ENCODE measurements around the gene PRMT9. TPM values are rescaled to one million over a fixed set of nuclear protein-coding genes. Genes with fewer than 3 reads are reported as not detected.

The PRMT9 gene
- 10 to 100 TPM; 11.5 to 12.0 TPM for total RNA-seq

DNA sequence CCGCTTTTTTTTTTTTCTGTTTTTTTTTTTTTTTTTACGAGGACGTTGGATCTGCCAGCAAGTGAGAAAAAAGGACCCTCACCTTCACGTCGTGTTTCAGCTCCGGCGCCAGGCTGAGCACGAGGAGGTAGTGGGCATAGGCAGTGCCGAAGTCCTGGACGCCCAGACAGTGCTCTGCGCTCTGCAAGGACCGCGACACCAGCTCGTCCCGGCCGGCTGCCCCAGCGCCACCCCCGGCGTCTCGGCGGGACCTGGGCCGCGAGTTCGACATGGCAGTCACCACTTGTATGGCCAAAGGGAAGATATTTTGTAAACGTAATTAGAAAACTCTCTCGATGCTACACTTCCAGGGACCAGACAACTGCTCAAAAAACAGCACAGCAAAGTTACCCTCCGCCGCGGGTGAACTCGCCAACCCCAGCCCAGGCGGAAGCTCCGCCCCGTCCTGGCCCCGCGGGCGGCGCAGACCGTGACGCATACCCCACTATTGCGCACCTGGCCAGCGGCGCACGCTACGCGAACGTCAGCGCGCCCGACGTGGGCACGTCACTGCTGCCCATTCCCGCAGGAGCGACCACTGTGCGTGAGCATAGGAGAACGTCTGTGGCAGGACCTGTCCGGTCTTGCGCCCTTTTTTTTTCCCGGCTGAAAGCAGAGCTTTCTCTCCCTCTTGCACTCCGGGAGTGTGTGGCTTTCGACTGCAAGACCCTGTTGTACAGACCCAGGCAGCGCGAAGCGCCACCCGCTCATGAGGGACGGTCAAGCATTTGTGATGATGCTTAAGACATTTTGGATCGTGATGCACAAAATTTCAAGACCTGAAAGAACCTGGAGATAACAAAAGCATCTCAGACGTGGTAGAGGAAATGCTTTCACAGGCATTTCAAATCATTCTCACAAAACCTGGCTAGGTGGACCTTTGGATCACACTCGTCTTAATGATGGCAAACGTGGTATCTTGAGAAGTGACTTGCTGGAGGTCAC, at the start of gene PRMT9:
TSS of gene PRMT9 (minus strand) at position 447 of the 984 bp plus-strand sequence. CDS start at position 271, 176 bp downstream.
- ChIA-PET CTCF (interaction anchor here (0.6 to 2.8 kb wide), 11 partner anchors 9 to 1301 kb away, joined by 3 to 23 read pairs (median 3); no protein-coding TSS in a partner anchor), POLR2A (no interaction called here)
- Mint-ChIP-seq H3K27me3 (peaks cover 12% of the 10 kb centered on the region), H3K27ac (peak within 1 kb of the TSS; percentile 96), H3K4me1 (peaks cover 36% of the 10 kb centered on the region), H3K9me3 (no peaks in the 10 kb centered on the region), H3K36me3 (ENCODE audit: low read depth) (peaks cover 8% of the 10 kb centered on the region), H3K4me3 (peak within 1 kb of the TSS; percentile 98)
- DNase-seq: peak; percentile 87

- Mint-ChIP-seq H3K27me3 (peaks cover 23% of the 10 kb centered on the region), H3K4me3 (peak overlapping the region; percentile 90), H3K27ac (peak overlapping the region; percentile 89), H3K9me3 (no peaks in the 10 kb centered on the region), H3K36me3 (ENCODE audit: low read depth) (no peaks in the 10 kb centered on the region), H3K4me1 (peaks cover 44% of the 10 kb centered on the region)
- ChIA-PET POLR2A (interaction anchor here (0.7 to 1.1 kb wide), 2 partner anchors 19 to 60 kb away, joined by 3 to 5 read pairs; no protein-coding TSS in a partner anchor), CTCF (interaction anchor here (0.8 to 1.7 kb wide), 9 partner anchors 9 to 134 kb away, joined by 3 to 9 read pairs (median 3); no protein-coding TSS in a partner anchor)
- no peak for DNase-seq
Measured at GRCh38 chr4:147732518-147733235, 48.7 kb upstream of the PRMT9 start.

GRCh38 chr4:147731580-147732517, 47.9 kb upstream of the PRMT9 start, which contains the start of gene ARHGAP10:
Gene ARHGAP10 (plus strand): TSS chr4:147732088. CDS start chr4:147732302, 214 bp downstream.
- Mint-ChIP-seq H3K36me3 (ENCODE audit: low read depth) (no peaks in the 10 kb centered on the region), H3K27ac (peak within 1 kb of the TSS; percentile 91), H3K4me3 (peak within 1 kb of the TSS; percentile 90), H3K4me1 (peaks cover 43% of the 10 kb centered on the region), H3K27me3 (peaks cover 27% of the 10 kb centered on the region), H3K9me3 (no peaks in the 10 kb centered on the region)
- DNase-seq: peak; percentile 57
- CTCF ChIA-PET: interaction anchor here (0.6 to 1.7 kb wide), 11 partner anchors 10 to 135 kb away, joined by 3 to 9 read pairs (median 3); no protein-coding TSS in a partner anchor
- POLR2A ChIA-PET: interaction anchor here (0.7 to 1.1 kb wide), 2 partner anchors 18 to 60 kb away, joined by 3 to 5 read pairs; no protein-coding TSS in a partner anchor

GRCh38 chr4:147730333-147730732, 46.4 kb upstream of the PRMT9 start:
- peaks cover 33% of the 10 kb centered on the region for H3K4me1 Mint-ChIP-seq
- H3K36me3 Mint-ChIP-seq (ENCODE audit: low read depth): no peaks in the 10 kb centered on the region
- ChIA-PET POLR2A (no interaction called here), CTCF (interaction anchor here (1.7 kb wide), 1 partner anchor 119 kb away, joined by 5 read pairs; no protein-coding TSS in a partner anchor)
- H3K27ac Mint-ChIP-seq: no peak overlapping the region
- no peak for DNase-seq
- H3K27me3 Mint-ChIP-seq: peaks cover 27% of the 10 kb centered on the region
- no peaks in the 10 kb centered on the region for H3K9me3 Mint-ChIP-seq
- H3K4me3 Mint-ChIP-seq: no peak overlapping the region

GRCh38 chr4:147727476-147728028, 43.6 kb upstream of the PRMT9 start:
- Mint-ChIP-seq H3K27me3 (peaks cover 23% of the 10 kb centered on the region), H3K4me3 (no peak overlapping the region), H3K36me3 (ENCODE audit: low read depth) (no peaks in the 10 kb centered on the region), H3K4me1 (peaks cover 8% of the 10 kb centered on the region), H3K9me3 (no peaks in the 10 kb centered on the region), H3K27ac (no peak overlapping the region)
- ChIA-PET POLR2A (no interaction called here), CTCF (interaction anchor here (0.5 to 1.6 kb wide), 6 partner anchors 9 to 151 kb away, joined by 3 to 5 read pairs (median 3); no protein-coding TSS in a partner anchor)
- DNase-seq: no peak

DNA sequence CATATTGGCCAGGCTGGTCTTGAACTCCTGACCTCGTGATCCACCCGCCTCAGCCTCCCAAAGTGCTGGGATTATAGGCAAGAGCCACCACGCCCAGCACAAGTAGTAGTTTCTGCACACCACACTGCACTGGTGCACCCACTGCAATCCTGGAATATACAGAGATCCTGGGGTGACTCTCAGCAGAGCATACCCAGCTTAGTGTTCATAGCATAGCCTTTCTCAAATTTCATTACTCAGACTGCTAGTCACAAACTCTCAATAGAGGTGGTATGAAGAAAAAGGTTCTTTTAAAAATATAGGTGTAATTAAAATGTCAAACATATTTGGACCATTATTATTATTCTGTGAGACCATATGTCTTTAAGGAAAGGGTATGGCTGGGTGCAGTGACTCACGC, 41.7 kb upstream of the PRMT9 start:
- no peaks in the 10 kb centered on the region for H3K36me3 Mint-ChIP-seq (ENCODE audit: low read depth)
- H3K9me3 Mint-ChIP-seq: no peaks in the 10 kb centered on the region
- CTCF ChIA-PET: interaction anchor here (0.9 to 1.3 kb wide), 2 partner anchors 18 to 141 kb away, joined by 3 to 4 read pairs; no protein-coding TSS in a partner anchor
- no peak overlapping the region for H3K27ac Mint-ChIP-seq
- no peaks in the 10 kb centered on the region for H3K4me1 Mint-ChIP-seq
- DNase-seq: no peak
- POLR2A ChIA-PET: no interaction called here
- peaks cover 23% of the 10 kb centered on the region for H3K27me3 Mint-ChIP-seq
- H3K4me3 Mint-ChIP-seq: no peak overlapping the region

GRCh38 chr4:147724468-147725201, 40.7 kb upstream of the PRMT9 start:
- no peak overlapping the region for H3K27ac Mint-ChIP-seq
- POLR2A ChIA-PET: no interaction called here
- CTCF ChIA-PET: interaction anchor here (1.0 to 1.3 kb wide), 2 partner anchors 41 to 142 kb away, joined by 3 to 4 read pairs; partner anchors contain the start of gene PRMT9

DNA sequence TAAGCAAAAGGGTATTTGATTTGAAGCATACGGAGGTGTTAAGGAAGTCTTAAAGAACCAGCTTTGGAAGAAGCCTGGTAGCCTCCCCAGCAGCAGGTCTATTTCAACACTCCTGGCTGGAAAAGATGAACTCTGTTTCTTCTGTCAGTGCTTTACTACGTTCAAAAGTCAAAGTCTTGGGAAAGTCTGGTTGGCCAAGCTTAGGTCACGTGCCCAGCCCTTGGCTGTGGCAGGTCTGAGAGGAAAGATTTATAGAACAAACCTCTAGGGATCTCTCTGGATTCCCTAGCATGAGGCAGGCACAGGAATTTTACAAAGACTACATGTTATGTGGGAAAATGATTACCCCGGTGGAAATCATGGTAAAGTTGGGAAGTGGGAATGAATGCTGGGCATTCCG, 39.4 kb upstream of the PRMT9 start:
- ChIA-PET POLR2A (no interaction called here), CTCF (interaction anchor here (0.6 kb wide), 1 partner anchor 187 kb away, joined by 3 read pairs; no protein-coding TSS in a partner anchor)
- no peak overlapping the region for H3K27ac Mint-ChIP-seq

More at GRCh38 chr4:147724468-147725201, 40.7 kb upstream of the PRMT9 start:
- Mint-ChIP-seq H3K4me3 (no peak overlapping the region), H3K27me3 (peaks cover 22% of the 10 kb centered on the region), H3K36me3 (ENCODE audit: low read depth) (no peaks in the 10 kb centered on the region), H3K9me3 (no peaks in the 10 kb centered on the region), H3K4me1 (no peaks in the 10 kb centered on the region)
- DNase-seq: no peak

GRCh38 chr4:147717878-147718277, 33.9 kb upstream of the PRMT9 start:
- Mint-ChIP-seq H3K9me3 (no peaks in the 10 kb centered on the region), H3K36me3 (ENCODE audit: low read depth) (no peaks in the 10 kb centered on the region), H3K4me1 (peaks cover 7% of the 10 kb centered on the region), H3K4me3 (no peak overlapping the region), H3K27me3 (peaks cover 22% of the 10 kb centered on the region), H3K27ac (no peak overlapping the region)
- ChIA-PET CTCF (interaction anchor here (1.5 kb wide), 1 partner anchor 149 kb away, joined by 5 read pairs; no protein-coding TSS in a partner anchor), POLR2A (interaction anchor here (0.6 kb wide), 1 partner anchor 1946 kb away, joined by 4 read pairs; no protein-coding TSS in a partner anchor)
- DNase-seq: no peak

More for the DNA sequence above, 39.4 kb upstream of the PRMT9 start:
- H3K4me3 Mint-ChIP-seq: no peak overlapping the region
- DNase-seq: no peak
- H3K36me3 Mint-ChIP-seq (ENCODE audit: low read depth): no peaks in the 10 kb centered on the region
- H3K27me3 Mint-ChIP-seq: peaks cover 19% of the 10 kb centered on the region
- no peaks in the 10 kb centered on the region for H3K9me3 Mint-ChIP-seq
- H3K4me1 Mint-ChIP-seq: no peaks in the 10 kb centered on the region

GRCh38 chr4:147714575-147715401, 30.8 kb upstream of the PRMT9 start:
- Mint-ChIP-seq H3K4me3 (no peak overlapping the region), H3K4me1 (peaks cover 7% of the 10 kb centered on the region), H3K27ac (no peak overlapping the region), H3K36me3 (ENCODE audit: low read depth) (no peaks in the 10 kb centered on the region), H3K9me3 (no peaks in the 10 kb centered on the region), H3K27me3 (peaks cover 17% of the 10 kb centered on the region)
- CTCF ChIA-PET: interaction anchor here (2.0 kb wide), 1 partner anchor 152 kb away, joined by 6 read pairs; no protein-coding TSS in a partner anchor
- no peak for DNase-seq
- POLR2A ChIA-PET: interaction anchor here (0.6 kb wide), 1 partner anchor 58 kb away, joined by 5 read pairs; no protein-coding TSS in a partner anchor
